Measurements from ENCODE around the gene NDST1. TPM values are rescaled to one million over a fixed set of nuclear protein-coding genes. Genes with fewer than 3 reads are reported as not detected.

Gene NDST1
- total and polyA plus RNA-seq, 2 of the 8 experiments (the other 6 are each of a cell fraction or from before 2014, with no cell fraction given), result 27.0 to 72.0 TPM

DNA sequence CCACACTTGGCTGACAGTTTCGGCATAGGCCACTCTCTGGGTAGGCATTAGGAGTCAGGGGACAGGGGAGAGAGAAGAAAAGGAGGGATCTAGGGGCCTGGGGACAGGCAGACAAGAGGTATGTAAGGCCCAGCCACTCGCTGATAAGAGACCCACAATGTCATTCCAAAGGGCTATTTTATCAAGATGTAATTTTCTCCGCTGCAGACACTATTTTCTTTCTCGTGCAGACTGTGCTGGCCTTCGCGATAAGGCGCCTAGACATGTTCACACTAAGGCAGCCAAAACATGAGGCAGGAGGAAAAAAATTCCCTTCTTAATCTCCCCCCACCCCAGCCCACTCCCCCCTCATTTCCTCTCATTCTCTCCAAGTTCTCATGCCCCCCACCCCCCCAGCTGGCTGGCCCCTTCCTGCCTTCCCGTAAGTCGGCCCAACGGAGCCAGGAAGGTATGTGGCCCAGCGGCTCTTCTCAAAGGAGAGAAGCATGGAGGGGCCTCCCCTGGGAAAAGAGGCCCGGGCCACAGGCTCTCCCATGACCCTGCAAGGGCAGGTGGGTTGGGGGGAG is 87.6 kb downstream of the NDST1 start:
- H4K20me1 ChIP-seq (replicated peaks in 1 of 2; ENCODE audit: control insufficient read depth in 1 of 2, insufficient read depth in 2 of 2, low read length in 2 of 2), result no peaks in the 10 kb centered on the region
- no peak overlapping the region for H3K14ac ChIP-seq (ENCODE audit: insufficient read length)
- H3K18ac ChIP-seq (ENCODE audit: extremely low read depth, low read length), result no peak overlapping the region
- H3K79me1 ChIP-seq (ENCODE audit: low read depth, low read length), result no peaks in the 10 kb centered on the region
- POLR2A ChIA-PET (ENCODE audit: partially characterized antibody), result no interaction called here
- no peaks in the 10 kb centered on the region for H3K79me2 ChIP-seq (ENCODE audit: control insufficient read depth in 1 of 2, insufficient read depth in 2 of 2, low read length in 2 of 2)
- no peak for DNase-seq (ENCODE audit: low read depth in 1 of 2, low spot score in 2 of 2)
- no peak overlapping the region for H3K4me3 ChIP-seq (ENCODE audit: extremely low read depth in 1 of 4, insufficient read depth in 2 of 4, low read depth in 3 of 4, low read length in 4 of 4)
- no peak overlapping the region for H4K8ac ChIP-seq (ENCODE audit: extremely low read depth, insufficient read depth, low read length)
- H3K56ac ChIP-seq (replicated peaks; ENCODE audit: insufficient read length, low read depth, low read length), result no peak overlapping the region
- WGBS, 2 experiments (ENCODE audit: extremely low coverage in 1 of 2, insufficient coverage in 1 of 2, insufficient read length in 1 of 2, insufficient replicate concordance in 2 of 2, low coverage in 1 of 2, low lambda C conversion rate in 2 of 2, missing lambda C conversion rate in 1 of 2), result 92% methylated on average over 9 of the region's 12 CpGs; no CpG with 5 or more reads in 1 of the 2 experiments
- H3K27ac ChIP-seq (ENCODE audit: low read depth, low read length), result no peak overlapping the region
- H2BK12ac ChIP-seq (ENCODE audit: low read depth, low read length), result no peak overlapping the region
- H2BK5ac ChIP-seq (ENCODE audit: low read depth, low read length), result no peak overlapping the region
- H4K91ac ChIP-seq (replicated peaks; ENCODE audit: insufficient read length, low read length), result no peak overlapping the region
- no peaks in the 10 kb centered on the region for H3K9me3 ChIP-seq (ENCODE audit: insufficient read depth in 2 of 2, low read depth in 1 of 2, low read length in 1 of 2)
- no peak overlapping the region for H4K5ac ChIP-seq (ENCODE audit: insufficient read length, low read depth, low read length)
- no peak overlapping the region for H3K4me2 ChIP-seq (ENCODE audit: insufficient read depth in 1 of 2, low read depth in 2 of 2, low read length in 2 of 2)
- CTCF ChIA-PET (ENCODE audit: partially characterized antibody), result interaction anchor here (1.0 to 3.3 kb wide), 3 partner anchors 12 to 35 kb away, joined by 3 to 27 read pairs (median 4); no protein-coding TSS in a partner anchor
- H2BK15ac ChIP-seq (ENCODE audit: low read length), result no peak overlapping the region
- no peaks in the 10 kb centered on the region for H3K27me3 ChIP-seq (replicated peaks in 1 of 4; ENCODE audit: control insufficient read depth in 3 of 4, extremely low read depth in 1 of 4, insufficient read depth in 3 of 4, low read length in 3 of 4)
- no peak overlapping the region for H3K4ac ChIP-seq (replicated peaks; ENCODE audit: insufficient read length, low read depth, low read length)
- H2AK5ac ChIP-seq (ENCODE audit: low read depth, low read length), result no peak overlapping the region
- TF ChIP-seq SP1 (IDR thresholded peaks at IDR 0.05; ENCODE audit: low read depth, low read length), result no peak
- TF ChIP-seq SRF (IDR thresholded peaks at IDR 0.05; ENCODE audit: low read depth, low read length), result no peak
- no peak for TF ChIP-seq EGR1 (IDR thresholded peaks at IDR 0.05; ENCODE audit: borderline replicate concordance, low read depth, low read length)
- TF ChIP-seq CBX8 (IDR thresholded peaks at IDR 0.05; ENCODE audit: borderline replicate concordance, low read depth, low read length), result no peak
- no peaks in the 10 kb centered on the region for H3K36me3 ChIP-seq (ENCODE audit: control insufficient read depth in 2 of 4, insufficient read depth in 4 of 4, low read length in 3 of 4)
- no peak overlapping the region for H2BK20ac ChIP-seq (ENCODE audit: low read length)
- H3K23me2 ChIP-seq (ENCODE audit: low read depth, low read length), result no peaks in the 10 kb centered on the region
- H2BK120ac ChIP-seq (replicated peaks; ENCODE audit: low read depth, low read length), result no peak overlapping the region
- peaks cover 0 to 7% (median 5%) of the 10 kb centered on the region in 4 experiments; a peak in 6 of 7 replicates for H3K4me1 ChIP-seq (replicated peaks in 1 of 4; ENCODE audit: control insufficient read depth in 3 of 4, insufficient read depth in 4 of 4, low read length in 3 of 4)
- no peak for FAIRE-seq
- no peak overlapping the region for H2AFZ ChIP-seq (ENCODE audit: low read length)
- H3K23ac ChIP-seq (ENCODE audit: insufficient read length), result no peak overlapping the region
- H3K9ac ChIP-seq (replicated peaks in 1 of 4; ENCODE audit: extremely low read depth in 1 of 4, low read depth in 3 of 4, low read length in 3 of 4), result no peak overlapping the region
